Panc1 (cell line): ENCODE data around the gene TOMM70. TPM values are rescaled to one million over a fixed set of nuclear protein-coding genes. Genes with fewer than 3 reads are reported as not detected.

Experiments used
- ATAC-seq: fragments of 200-7000 bp; cut with Tn5 transposase; 2 replicates; pipeline ENCODE4 v1.9.1; 2020; ENCODE audit warnings: mild to moderate bottlenecking, moderate library complexity
- BruUV-seq: library from RNA; stranded (reverse); fragments of 400-500 nt; replicated peaks from 2 replicates; lab custom pipeline; 2021; lab: Mats Ljungman, UMichigan
- CTCF ChIA-PET: fragments of 300-600 bp; sonication (Branson Sonifier 250); formaldehyde crosslinking; loops from one replicate; lab custom pipeline; 2022; ENCODE audit warnings: antibody characterized with exemption; lab: Charles Lee
- POLR2A ChIA-PET: fragments of 300-600 bp; sonication (Branson Sonifier 250); formaldehyde crosslinking; loops from one replicate; lab custom pipeline; 2022; ENCODE audit warnings: antibody characterized with exemption; lab: Charles Lee
- DNase-seq: peaks from one replicate; pipeline ENCODE4 v3.0.0-alpha.2; 2010; ENCODE audit warnings: low read depth, low spot score
- H3K27ac ChIP-seq: 2 replicates; pipeline ENCODE4 v1.5.1; 2011; ENCODE audit warnings: mild to moderate bottlenecking, low read length, inconsistent platforms
- H3K27me3 ChIP-seq: fragments of 200-500 bp; sonication (Bioruptor generic); 2 replicates; pipeline ENCODE4 v1.6.0; 2014; ENCODE audit warnings: low read length, inconsistent platforms; ENCODE audit not compliant: control insufficient read depth, insufficient read depth
- H3K36me3 ChIP-seq: fragments of 200-500 bp; sonication (Bioruptor generic); 2 replicates; pipeline ENCODE4 v1.5.1; 2014; ENCODE audit warnings: inconsistent platforms, mild to moderate bottlenecking, low read length, moderate library complexity; ENCODE audit not compliant: control insufficient read depth, insufficient read depth
- H3K4me1 ChIP-seq: 2 replicates; pipeline ENCODE4 v1.5.1; 2011; ENCODE audit warnings: inconsistent platforms, mild to moderate bottlenecking, low read length, moderate library complexity; ENCODE audit not compliant: control insufficient read depth, insufficient read depth
- H3K4me3 ChIP-seq, 2 experiments: 2 replicates each; pipeline ENCODE4 v1.5.1; 2011 to 2012; ENCODE audit warnings: low read depth in 2 of 2, low read length in 2 of 2, mild to moderate bottlenecking in 2 of 2, inconsistent platforms in 1 of 2, moderate library complexity in 1 of 2
- H3K9me3 ChIP-seq: fragments of 200-500 bp; sonication (Bioruptor generic); 2 replicates; pipeline ENCODE4 v1.5.1; 2014; ENCODE audit warnings: low read depth, mild to moderate bottlenecking, inconsistent platforms, low read length, moderate library complexity; ENCODE audit not compliant: control insufficient read depth, insufficient read depth
- CTCF ChIP-seq: fragments of 450-650 bp; IDR thresholded peaks from 2 replicates; pipeline ENCODE4 v1.5.1; 2017; ENCODE audit warnings: mild to moderate bottlenecking
- POLR2AphosphoS5 ChIP-seq: IDR thresholded peaks from 2 replicates; pipeline ENCODE4 v1.6.1; 2012; ENCODE audit warnings: mild to moderate bottlenecking, low read depth, low read length, moderate library complexity
- REST ChIP-seq, 2 experiments: IDR thresholded peaks; 2 replicates each; pipeline ENCODE4 v1.6.1; 2011 to 2012; ENCODE audit warnings: low read depth in 2 of 2, control low read depth in 1 of 2, low read length in 1 of 2, mild to moderate bottlenecking in 1 of 2, moderate library complexity in 1 of 2; ENCODE audit not compliant: insufficient read depth in 1 of 2
- SIN3A ChIP-seq: IDR thresholded peaks from 2 replicates; pipeline ENCODE4 v1.6.1; 2012; ENCODE audit warnings: low read depth, mild to moderate bottlenecking, low read length, moderate library complexity, borderline replicate concordance; ENCODE audit not compliant: insufficient read depth
- TCF7L2 ChIP-seq: IDR thresholded peaks from 2 replicates; pipeline ENCODE4 v1.6.1; 2011; ENCODE audit warnings: mild to moderate bottlenecking, low read depth, low read length, inconsistent platforms
- in situ Hi-C: cut with HindIII; loops from 2 replicates; pipeline ENCODE4 v1.10.0; 2016; ENCODE audit warnings: low sequenced_read_pairs, low pct_unique_long_range_greater_than_20kb
- intact Hi-C: fragments of 100-400 bp; cut with micrococcal nuclease; formaldehyde crosslinking; loops from one replicate; pipeline ENCODE4 v1.10.0; 2022; ENCODE audit not compliant: unreplicated experiment
- total RNA-seq: library from RNA; stranded (reverse); gene quantifications from one replicate; pipeline ENCODE4 v1.2.1, GENCODE V29; 2021; ENCODE audit not compliant: unreplicated experiment

Gene TOMM70
- total RNA-seq, 1 experiment from 2014 or later: 55.7 TPM

- Histone ChIP-seq H3K27ac (no peak overlapping the region), H3K4me1 (no peaks in the 10 kb centered on the region; the same call in 1 of the 2 replicates), H3K9me3 (peaks cover 8% of the 10 kb centered on the region; the same call in 1 of the 2 replicates), H3K27me3 (no peaks in the 10 kb centered on the region), H3K4me3 (no peak overlapping the region), H3K36me3 (no peaks in the 10 kb centered on the region)
- ChIA-PET CTCF (no interaction called here), POLR2A (interaction anchor here (0.5 kb wide), 1 partner anchor 78 kb away, joined by 9 read pairs; no protein-coding TSS in a partner anchor)
- BruUV-seq: no TSS peak
- TF ChIP-seq POLR2AphosphoS5: no peak
- TF ChIP-seq CTCF: no peak
- TF ChIP-seq TCF7L2: no peak
- TF ChIP-seq SIN3A: no peak
- TF ChIP-seq REST (IDR thresholded peaks at IDR 0.05; ENCODE audit: insufficient read depth in 1 of 2, low read depth in 2 of 2, low read length in 1 of 2): no peak
- DNase-seq: no peak
- in situ Hi-C loops: no loop called here
- intact Hi-C loops: loop anchor here (10.0 kb wide), 1 partner anchor 188 kb away; no protein-coding TSS in a partner anchor
- ATAC-seq: no peak
Observed at GRCh38 chr3:100407164-100407563, 6.3 kb upstream of the TOMM70 start.

- intact Hi-C loops: loop anchor here (10.0 kb wide), 1 partner anchor 191 kb away; no protein-coding TSS in a partner anchor
- H3K4me3 ChIP-seq: no peak overlapping the region
- DNase-seq (no peak), ATAC-seq (no peak)
- peaks cover 8% of the 10 kb centered on the region; the same call in 1 of the 2 replicates for H3K9me3 ChIP-seq
- H3K27me3 ChIP-seq: no peaks in the 10 kb centered on the region
- no peaks in the 10 kb centered on the region for H3K36me3 ChIP-seq
- no TSS peak for BruUV-seq
- CTCF ChIA-PET: no interaction called here
- in situ Hi-C loops: no loop called here
- H3K27ac ChIP-seq: no peak overlapping the region; the same call in 1 of the 2 replicates
- POLR2A ChIA-PET: interaction anchor here (0.7 kb wide), 1 partner anchor 241 kb away, joined by 8 read pairs; no protein-coding TSS in a partner anchor
- H3K4me1 ChIP-seq: no peaks in the 10 kb centered on the region; the same call in 1 of the 2 replicates
- TF ChIP-seq TCF7L2 (no peak), REST (IDR thresholded peaks at IDR 0.05; ENCODE audit: insufficient read depth in 1 of 2, low read depth in 2 of 2, low read length in 1 of 2) (no peak), POLR2AphosphoS5 (no peak), SIN3A (no peak), CTCF (no peak)
Observed at GRCh38 chr3:100404250-100404548, 3.3 kb upstream of the TOMM70 start.
